Fibroblast of mammary gland (primary cell): ENCODE measurements around the gene NT5DC3.

Experiments
- DNase-seq: peaks from one replicate; pipeline ENCODE4 v3.0.0-alpha.2; 2010; ENCODE audit warnings: low read depth
- H3K4me3 ChIP-seq: 2 replicates; pipeline ENCODE4 v1.5.1; 2011; ENCODE audit warnings: low read depth, mild to moderate bottlenecking, low read length, moderate library complexity; ENCODE audit not compliant: control insufficient read depth
- CTCF ChIP-seq: conservative IDR thresholded peaks from 2 replicates; pipeline ENCODE4 v1.5.1; 2011; ENCODE audit warnings: low read depth, low read length, inconsistent platforms; ENCODE audit not compliant: control insufficient read depth, insufficient read depth

Gene NT5DC3

GRCh38 chr12:103848917-103849491 lies 8.0 kb upstream of the NT5DC3 start:
- TF ChIP-seq CTCF, result no peak
- H3K4me3 ChIP-seq, result no peak overlapping the region
- DNase-seq, result peak; percentile 16

GRCh38 chr12:103848143-103848542 lies 7.1 kb upstream of the NT5DC3 start:
- H3K4me3 ChIP-seq, result no peak overlapping the region
- no peak for DNase-seq
- TF ChIP-seq CTCF, result no peak

GRCh38 chr12:103846415-103846814 lies 5.4 kb upstream of the NT5DC3 start:
- no peak for DNase-seq
- no peak for TF ChIP-seq CTCF
- H3K4me3 ChIP-seq, result no peak overlapping the region

- no peak for TF ChIP-seq CTCF
- no peak for DNase-seq
- H3K4me3 ChIP-seq, result no peak overlapping the region
These were observed 3.3 kb upstream of the NT5DC3 start for GRCh38 chr12:103844305-103844704.

- peak overlapping the region; percentile 61 for H3K4me3 ChIP-seq
- no peak for TF ChIP-seq CTCF
- peak; percentile 69 for DNase-seq
These were observed 903 bp upstream of the NT5DC3 start for GRCh38 chr12:103841690-103842584.

- peak overlapping the region; percentile 80 for H3K4me3 ChIP-seq
- peak; percentile 48 for DNase-seq
- TF ChIP-seq CTCF, result no peak
These were observed 565 bp downstream of the NT5DC3 start for GRCh38 chr12:103840462-103840875.
